Osteoblast (primary cell): Measurements from ENCODE around the gene PSD. TPM values are rescaled to one million over a fixed set of nuclear protein-coding genes. Genes with fewer than 3 reads are reported as not detected.

ENCODE experiments used
- DNase-seq: peaks from one replicate; pipeline ENCODE4 v3.0.0; 2011; ENCODE audit warnings: low spot score, mixed read lengths; ENCODE audit not compliant: insufficient read length; ENCODE audit errors: missing footprints
- H2AFZ ChIP-seq: 2 replicates; pipeline ENCODE4 v1.6.0; 2011; ENCODE audit warnings: mild to moderate bottlenecking, low read length
- H3K27ac ChIP-seq: 2 replicates; pipeline ENCODE4 v1.5.1; 2011; ENCODE audit warnings: mild to moderate bottlenecking, low read depth, low read length, moderate library complexity
- H3K27me3 ChIP-seq: 2 replicates; pipeline ENCODE4 v1.6.0; 2012; ENCODE audit warnings: mild to moderate bottlenecking, control low read depth, inconsistent platforms, low read length, moderate library complexity; ENCODE audit not compliant: insufficient read depth
- H3K36me3 ChIP-seq: 2 replicates; pipeline ENCODE4 v1.5.1; 2011; ENCODE audit warnings: mild to moderate bottlenecking, low read length, control low read depth, moderate library complexity; ENCODE audit not compliant: insufficient read depth
- H3K4me1 ChIP-seq: 2 replicates; pipeline ENCODE4 v1.5.1; 2011; ENCODE audit warnings: mild to moderate bottlenecking, low read length, control low read depth, moderate library complexity; ENCODE audit not compliant: insufficient read depth
- H3K4me2 ChIP-seq: 2 replicates; pipeline ENCODE4 v1.6.0; 2011; ENCODE audit warnings: mild to moderate bottlenecking, low read length; ENCODE audit not compliant: insufficient read depth
- H3K4me3 ChIP-seq: fragments of 200-600 bp; sonication (generic); 3 replicates; pipeline ENCODE4 v1.5.1; 2012; ENCODE audit warnings: mild to moderate bottlenecking, low read length, inconsistent platforms; ENCODE audit not compliant: insufficient read depth
- H3K79me2 ChIP-seq: 2 replicates; pipeline ENCODE4 v1.6.0; 2012; ENCODE audit warnings: mild to moderate bottlenecking, low read length, control low read depth, inconsistent platforms; ENCODE audit not compliant: insufficient read depth
- H3K9me3 ChIP-seq: 2 replicates; pipeline ENCODE4 v1.5.1; 2011; ENCODE audit warnings: low read depth, low read length, control low read depth
- H4K20me1 ChIP-seq: 2 replicates; pipeline ENCODE4 v1.6.0; 2012; ENCODE audit warnings: mild to moderate bottlenecking, low read length, control low read depth; ENCODE audit not compliant: insufficient read depth
- total RNA-seq: library from RNA; depleted of rRNA; stranded (reverse); fragments of >200 nt; gene quantifications from 2 replicates; pipeline ENCODE4 v1.2.3, GENCODE V29; 2012
- TF ChIP-seq, protein P1 (sequence below): IDR thresholded peaks from 2 replicates; pipeline ENCODE4 v1.5.1; 2011; ENCODE audit warnings: mild to moderate bottlenecking, low read depth, low read length, moderate library complexity; ENCODE audit errors: extremely low read depth

PSD gene
- total RNA-seq, 1 donor: 0.72 TPM

GRCh38 chr10:102408728-102409603 is 9.6 kb downstream of the PSD start:
- TF ChIP-seq, protein P1, sequence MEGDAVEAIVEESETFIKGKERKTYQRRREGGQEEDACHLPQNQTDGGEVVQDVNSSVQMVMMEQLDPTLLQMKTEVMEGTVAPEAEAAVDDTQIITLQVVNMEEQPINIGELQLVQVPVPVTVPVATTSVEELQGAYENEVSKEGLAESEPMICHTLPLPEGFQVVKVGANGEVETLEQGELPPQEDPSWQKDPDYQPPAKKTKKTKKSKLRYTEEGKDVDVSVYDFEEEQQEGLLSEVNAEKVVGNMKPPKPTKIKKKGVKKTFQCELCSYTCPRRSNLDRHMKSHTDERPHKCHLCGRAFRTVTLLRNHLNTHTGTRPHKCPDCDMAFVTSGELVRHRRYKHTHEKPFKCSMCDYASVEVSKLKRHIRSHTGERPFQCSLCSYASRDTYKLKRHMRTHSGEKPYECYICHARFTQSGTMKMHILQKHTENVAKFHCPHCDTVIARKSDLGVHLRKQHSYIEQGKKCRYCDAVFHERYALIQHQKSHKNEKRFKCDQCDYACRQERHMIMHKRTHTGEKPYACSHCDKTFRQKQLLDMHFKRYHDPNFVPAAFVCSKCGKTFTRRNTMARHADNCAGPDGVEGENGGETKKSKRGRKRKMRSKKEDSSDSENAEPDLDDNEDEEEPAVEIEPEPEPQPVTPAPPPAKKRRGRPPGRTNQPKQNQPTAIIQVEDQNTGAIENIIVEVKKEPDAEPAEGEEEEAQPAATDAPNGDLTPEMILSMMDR: no peak
- H3K27ac ChIP-seq: no peak overlapping the region
- H2AFZ ChIP-seq: no peak overlapping the region
- H4K20me1 ChIP-seq: peaks cover 3% of the 10 kb centered on the region
- H3K4me1 ChIP-seq: peaks cover 9% of the 10 kb centered on the region
- H3K4me3 ChIP-seq: peak overlapping the region; percentile 66
- no peaks in the 10 kb centered on the region for H3K36me3 ChIP-seq
- peak; percentile 94 for DNase-seq
- peaks cover 57% of the 10 kb centered on the region for H3K27me3 ChIP-seq
- peak overlapping the region; percentile 62 for H3K4me2 ChIP-seq
- no peaks in the 10 kb centered on the region for H3K9me3 ChIP-seq
- H3K79me2 ChIP-seq: no peaks in the 10 kb centered on the region

DNA sequence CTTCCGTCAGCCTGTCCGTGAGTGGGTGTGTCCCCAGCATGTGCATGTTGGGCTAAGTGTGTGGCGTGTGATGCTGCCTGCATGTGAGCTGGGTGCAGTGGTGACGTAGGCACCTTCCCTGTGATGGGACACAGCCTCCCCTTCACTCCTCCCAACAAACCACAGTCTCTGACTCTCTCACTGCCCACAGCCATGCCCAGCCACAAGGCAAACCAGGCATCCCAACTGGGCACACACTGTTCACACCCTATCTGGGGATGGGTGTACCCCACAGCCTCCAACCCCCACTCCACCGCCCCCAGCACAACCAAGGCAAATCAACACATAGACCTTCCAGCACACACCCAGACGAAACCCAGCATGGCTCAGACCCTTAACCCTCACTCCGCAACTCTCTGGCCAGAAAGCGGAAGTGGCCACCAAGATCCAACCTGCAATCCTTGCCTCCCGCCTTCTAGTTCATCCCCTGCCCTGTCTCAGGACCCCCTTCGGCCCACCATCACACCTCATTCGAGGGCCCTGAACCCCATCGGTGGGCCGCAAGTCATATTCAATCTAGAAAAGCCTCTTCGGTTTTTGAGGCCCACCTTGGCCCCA is 10.4 kb downstream of the PSD start:
- Histone ChIP-seq H3K27ac (no peak overlapping the region), H3K36me3 (no peaks in the 10 kb centered on the region), H3K4me2 (peak overlapping the region; percentile 61), H3K4me3 (peak overlapping the region; percentile 66), H2AFZ (no peak overlapping the region), H3K9me3 (no peaks in the 10 kb centered on the region), H3K79me2 (no peaks in the 10 kb centered on the region), H4K20me1 (peaks cover 3% of the 10 kb centered on the region), H3K27me3 (peaks cover 56% of the 10 kb centered on the region), H3K4me1 (peaks cover 8% of the 10 kb centered on the region)
- DNase-seq: peak; percentile 87
- TF ChIP-seq, protein P1: no peak

DNA sequence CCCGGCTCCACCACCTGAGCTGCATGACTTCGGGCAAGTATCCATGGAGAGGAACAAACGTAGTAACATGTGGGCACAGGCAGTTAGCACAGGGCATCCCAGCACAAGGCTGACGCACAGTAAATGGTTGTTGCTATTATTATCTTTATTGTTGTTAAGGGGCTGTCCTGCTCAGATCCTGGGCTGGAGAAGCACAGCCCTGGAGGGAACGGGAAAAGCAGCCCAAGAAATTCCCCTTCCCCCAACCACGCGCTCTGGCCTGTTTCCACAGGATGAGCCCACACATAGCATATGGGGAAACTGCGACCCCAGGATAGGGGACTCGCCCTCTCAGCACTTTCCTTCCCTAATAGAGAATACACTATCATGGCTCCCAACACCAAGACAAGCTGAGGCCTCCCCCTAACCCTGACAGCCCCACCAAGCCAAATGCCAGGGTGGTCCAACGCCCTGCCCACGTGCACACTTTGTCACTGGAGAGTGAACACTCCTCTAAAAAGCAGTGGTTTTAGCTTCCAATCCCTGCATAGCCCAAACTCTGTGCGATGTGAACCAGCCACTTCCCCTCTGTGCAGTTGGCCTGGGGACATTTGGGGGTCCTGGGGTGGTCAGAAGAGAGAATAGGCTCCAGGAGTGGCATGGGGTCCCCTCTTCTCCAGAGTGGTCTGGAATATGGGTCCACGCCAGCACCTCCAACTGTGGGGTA is 11.0 kb downstream of the PSD start:
- Histone ChIP-seq H2AFZ (no peak overlapping the region), H3K9me3 (no peaks in the 10 kb centered on the region), H3K4me3 (no peak overlapping the region), H3K27me3 (peaks cover 49% of the 10 kb centered on the region), H3K27ac (no peak overlapping the region), H4K20me1 (peaks cover 3% of the 10 kb centered on the region), H3K36me3 (peaks cover under 1% of the 10 kb centered on the region), H3K79me2 (no peaks in the 10 kb centered on the region), H3K4me1 (peaks cover 6% of the 10 kb centered on the region), H3K4me2 (no peak overlapping the region)
- peak; percentile 81 for DNase-seq
- TF ChIP-seq, protein P1: no peak
